NOMO-1 treated with DMSO at 0.1 percent for 48 hours (cell line): ENCODE measurements around the gene UBE2QL1.

Experiments
- DNase-seq: peaks from one replicate; lab custom pipeline; 2025; ENCODE audit not compliant: unreplicated experiment; lab: John Stamatoyannopoulos, UW

Gene UBE2QL1

DNA sequence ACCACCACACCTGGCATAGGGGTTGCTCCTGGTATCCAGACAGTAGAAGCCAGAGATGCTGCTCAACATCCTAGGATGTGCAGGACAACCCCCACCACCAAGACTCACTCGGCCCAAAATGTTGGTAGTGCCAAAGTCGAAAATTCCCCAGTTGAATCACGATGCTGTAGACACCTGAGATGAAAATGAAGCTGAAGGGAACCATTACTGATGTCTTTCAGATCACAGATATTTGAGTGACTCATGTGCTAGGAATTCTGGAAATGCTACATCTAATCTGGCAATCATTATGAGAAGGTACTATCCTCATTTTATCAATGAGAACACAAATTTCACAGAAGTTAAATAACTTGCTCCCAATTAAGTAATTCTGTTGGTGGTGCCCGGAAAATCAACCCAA is 21.0 kb upstream of the UBE2QL1 start:
- no peak for DNase-seq

DNA sequence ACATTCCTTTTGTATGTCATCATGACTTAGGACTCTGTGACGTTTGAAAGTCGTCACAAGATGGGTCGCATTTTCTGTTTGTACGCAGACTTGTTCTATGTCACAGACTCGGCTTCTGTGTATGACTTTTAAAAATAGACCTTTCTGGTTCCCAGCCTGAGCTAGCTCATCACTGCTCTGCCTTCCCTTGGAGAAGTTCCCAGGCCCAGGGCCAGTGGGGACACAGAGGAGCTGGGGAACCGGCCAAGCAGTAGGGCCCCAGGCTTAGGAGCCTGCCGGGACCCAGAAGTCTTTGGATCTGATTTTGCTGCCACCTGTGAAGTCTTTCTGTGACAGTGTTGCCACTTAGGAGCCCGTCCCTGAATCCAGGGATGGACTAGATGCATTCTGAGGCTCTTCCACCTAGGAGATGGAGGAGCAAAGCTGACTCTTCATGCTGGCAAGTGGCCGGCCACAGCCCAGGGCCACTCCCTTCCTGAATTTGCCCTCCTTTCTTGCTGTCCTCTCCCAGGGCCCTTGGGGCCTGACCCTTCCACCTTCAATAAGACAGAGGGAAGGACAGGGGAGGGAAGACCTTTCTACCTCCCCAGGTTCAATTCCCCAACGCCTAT is 18.1 kb upstream of the UBE2QL1 start:
- DNase-seq, result no peak

DNA sequence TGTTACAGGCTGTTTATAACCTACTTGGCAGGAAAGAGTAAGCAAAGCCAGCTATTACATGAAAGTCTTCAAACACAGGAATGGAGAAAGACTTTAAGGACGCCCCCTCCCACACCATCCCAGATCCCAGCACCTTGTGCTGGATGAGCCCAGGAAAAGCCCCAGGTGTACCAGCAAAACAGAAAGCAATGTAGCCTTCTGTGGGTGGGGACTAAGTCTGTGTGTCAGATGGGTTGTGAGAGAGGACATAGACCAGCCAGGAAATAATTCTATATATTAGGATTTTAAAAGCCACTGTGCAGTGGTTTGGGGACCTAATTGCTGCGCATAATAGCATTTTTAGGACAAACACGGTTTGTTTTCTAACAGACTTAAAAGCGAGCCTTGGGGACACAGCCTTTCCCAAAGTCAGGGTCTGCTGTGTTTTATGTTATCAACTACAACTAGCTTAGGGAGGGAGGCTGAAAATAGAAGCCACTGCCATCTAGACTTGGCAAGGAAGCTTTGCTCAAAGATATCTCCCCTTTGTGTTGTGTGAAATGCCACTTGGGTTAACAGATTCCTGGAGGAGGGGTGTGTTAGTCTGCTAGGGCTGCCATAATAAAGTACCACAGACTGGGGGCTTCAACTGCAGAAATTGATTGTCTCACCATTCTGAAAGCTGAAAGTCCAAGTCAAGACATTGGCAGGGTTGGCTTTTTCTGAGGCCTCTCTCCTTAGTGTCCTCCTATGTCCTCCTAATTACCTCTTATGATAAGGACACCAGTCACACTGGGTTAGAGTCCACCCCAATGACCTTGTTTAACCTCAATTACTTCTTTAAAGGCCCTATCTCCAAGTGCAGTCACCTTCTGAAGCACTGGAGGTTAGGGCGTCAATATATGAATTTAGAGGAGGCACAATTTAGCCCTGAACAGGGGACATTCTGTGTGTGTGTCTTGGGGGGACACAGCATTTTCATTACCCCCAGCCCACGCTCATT is 17.2 kb upstream of the UBE2QL1 start:
- no peak for DNase-seq

DNA sequence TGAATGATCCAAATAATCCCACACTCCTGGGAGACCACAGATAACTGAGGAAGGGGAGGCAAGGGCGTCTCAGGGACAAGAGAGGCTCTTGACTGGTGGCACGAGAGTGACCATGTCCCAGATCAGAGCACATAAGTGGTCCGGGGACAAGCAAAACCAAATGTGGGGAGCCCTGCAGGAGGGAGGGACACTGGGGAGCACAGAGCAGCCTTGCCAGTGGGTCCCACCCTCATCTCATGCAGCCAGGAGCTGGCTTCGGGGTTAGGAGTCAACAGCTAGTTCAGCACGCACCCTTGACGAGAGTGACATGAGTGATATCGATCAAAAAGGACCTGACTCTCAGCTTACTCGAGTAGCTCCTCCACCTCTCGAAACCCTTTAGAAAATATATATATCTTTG is 16.5 kb upstream of the UBE2QL1 start:
- DNase-seq, result no peak

DNA sequence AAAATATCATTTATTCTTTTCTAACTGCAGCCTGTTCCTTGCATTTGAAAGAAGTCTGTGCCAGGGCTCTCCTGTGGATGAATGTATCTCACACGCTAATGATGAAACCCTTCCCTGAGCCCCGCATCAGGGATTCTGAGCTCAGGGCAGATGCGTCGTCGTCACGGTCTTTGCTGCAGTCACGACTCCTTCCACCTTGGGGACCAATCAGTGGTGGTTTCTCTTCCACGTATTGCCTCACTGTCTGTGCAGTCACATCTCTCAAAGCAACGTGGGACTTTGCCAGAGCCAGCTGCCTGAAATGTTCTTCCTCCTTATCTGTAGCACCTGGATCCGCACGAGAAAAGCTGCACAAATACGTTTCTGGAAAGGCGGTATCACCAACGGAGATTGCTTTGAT is 13.9 kb upstream of the UBE2QL1 start:
- DNase-seq, result no peak

DNA sequence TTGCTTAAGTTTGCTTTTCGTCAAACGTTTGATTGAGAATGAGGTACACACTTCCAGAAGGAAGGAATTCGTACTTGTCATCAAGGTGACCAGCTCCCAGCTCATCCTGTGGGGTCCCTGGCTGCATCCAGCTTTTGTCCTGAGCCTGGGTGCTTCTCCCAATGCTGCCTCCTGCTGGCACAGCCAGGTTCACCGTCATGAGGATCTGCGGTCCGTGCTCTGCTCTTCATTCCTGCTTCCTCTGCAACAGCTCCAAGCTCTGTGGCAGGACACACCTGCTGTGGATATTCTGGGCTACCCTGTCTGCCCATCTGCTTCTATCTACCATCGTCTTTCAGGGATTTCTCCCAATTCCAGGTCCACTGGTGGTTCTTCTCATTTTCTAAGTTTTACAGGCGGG is 13.3 kb upstream of the UBE2QL1 start:
- DNase-seq, result no peak

DNA sequence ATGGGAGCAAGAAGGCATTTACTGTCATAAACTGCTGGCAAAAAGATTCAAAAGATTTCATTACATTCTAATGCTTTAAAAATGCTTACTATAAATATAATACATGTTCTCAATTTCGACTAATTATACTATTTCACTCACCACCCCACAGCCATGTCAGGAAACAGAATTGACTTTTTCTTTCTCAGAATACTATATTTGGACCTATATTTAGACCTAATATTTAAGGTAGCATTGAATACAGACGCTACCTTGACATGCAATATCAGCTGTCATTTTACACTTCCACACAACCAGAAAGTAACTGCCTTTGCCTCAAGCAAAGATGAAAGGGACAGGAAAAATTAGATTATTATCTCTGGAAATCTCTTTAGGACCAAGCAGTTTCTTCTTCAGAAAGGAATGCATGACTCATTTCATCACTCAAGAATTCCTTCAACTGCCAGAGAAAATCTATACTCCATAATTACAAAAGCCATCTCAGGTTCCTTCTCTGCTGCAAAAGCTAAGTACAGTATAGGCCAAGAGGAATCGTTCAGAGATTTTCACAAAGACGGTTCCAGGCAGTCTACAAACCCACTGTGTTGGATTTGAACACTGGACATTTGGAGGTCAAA is 11.8 kb upstream of the UBE2QL1 start:
- no peak for DNase-seq

DNA sequence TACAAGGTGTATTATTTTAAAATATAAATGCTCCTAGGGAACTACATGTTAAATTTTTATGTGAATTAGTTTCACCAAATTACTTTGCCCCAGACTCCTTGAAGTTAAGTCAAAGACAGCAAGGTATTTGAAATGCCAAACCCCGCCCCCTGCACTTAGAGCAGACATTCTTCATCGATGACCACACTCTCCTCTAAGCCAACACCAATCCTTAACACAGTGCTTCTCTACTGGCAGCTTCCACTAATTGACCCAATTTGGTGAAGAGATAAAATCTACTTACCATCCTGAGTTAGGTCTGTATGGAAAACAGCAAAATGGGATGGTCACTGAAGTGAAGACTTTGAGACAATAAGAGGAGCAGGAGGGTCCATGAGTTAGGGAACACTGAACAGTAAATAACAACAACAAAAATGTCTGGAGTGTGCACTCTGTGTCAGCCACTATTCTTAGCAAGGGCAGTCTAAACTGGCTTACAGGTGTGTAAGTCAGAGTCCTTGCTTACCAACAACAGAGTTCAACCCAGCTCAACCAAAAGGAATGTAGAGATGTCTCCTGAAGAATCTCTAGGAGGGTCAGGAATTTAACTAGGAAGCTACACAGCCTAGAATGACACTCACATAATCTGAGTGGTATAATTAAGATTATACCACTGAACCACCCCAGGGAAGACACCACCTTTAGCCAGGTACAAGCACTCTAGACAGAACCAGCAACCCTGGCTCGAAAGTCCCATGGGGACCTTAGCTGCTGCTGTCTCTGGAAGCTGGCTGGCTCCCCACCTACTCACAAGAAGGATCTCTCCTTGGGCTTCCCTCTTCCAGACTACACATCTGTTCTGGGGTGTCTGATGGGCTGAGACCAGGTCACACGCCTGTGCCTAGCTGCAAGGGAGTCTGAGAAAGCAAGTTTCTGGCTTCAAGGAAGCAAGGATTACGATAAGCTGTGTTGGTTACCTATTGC is 8.8 kb upstream of the UBE2QL1 start:
- DNase-seq, result no peak

DNA sequence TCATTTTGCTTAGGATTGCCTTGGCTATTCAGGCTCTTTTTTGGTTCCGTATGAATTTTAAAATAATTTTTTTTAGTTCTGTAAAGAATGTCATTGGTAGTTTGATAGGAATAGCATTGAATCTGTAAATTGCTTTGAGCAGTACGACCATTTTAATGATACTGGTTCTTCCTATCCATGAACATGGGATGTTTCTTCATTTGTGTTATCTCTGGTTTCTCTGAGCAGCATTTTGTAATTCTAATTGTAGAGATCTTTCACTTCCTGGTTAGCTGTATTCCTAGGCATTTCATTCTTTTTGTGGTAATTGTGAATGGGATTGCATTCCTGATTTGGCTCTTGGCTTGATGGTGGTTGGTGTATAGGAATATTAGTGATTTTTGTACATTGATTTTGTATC is 6.3 kb upstream of the UBE2QL1 start:
- DNase-seq, result no peak

DNA sequence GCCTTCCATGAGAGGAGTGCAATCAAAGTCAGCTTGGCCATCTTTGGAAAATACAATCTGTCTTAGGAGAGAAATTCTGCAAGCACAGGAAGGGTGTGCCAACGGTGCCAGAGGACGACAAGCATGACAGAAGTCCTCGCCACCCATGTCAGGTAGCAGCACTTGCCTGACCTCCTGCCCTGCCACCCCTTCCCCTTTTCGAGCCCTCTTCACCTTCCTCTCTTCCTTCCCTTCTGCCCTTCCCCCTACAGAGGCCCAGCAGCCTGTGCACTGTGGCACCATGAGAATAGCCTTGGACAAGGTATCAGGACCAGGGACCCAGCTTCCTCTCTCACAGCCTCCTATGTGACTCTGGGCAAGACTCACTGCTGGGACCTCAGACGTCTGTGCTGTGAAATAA is 5.3 kb upstream of the UBE2QL1 start:
- no peak for DNase-seq

DNA sequence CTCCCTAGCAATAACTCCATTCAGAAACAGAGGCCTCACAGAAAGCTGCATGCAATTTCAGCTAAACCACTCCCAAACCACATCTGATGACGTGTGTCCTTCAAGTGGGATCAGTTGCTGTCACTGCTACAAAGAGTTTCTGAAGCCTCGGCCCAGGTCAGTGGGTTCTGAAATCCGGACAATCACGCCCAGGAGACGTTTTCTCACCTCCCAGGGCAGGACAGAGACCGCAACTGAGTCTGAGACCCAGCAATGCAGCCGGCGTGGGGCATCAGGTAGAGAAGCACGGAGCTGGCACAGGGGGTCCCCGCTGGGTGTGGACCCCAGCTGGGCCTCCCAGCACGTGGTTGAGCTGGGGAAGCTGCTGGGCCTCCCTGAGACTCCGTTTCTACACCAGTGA is 2.6 kb upstream of the UBE2QL1 start:
- no peak for DNase-seq

DNA sequence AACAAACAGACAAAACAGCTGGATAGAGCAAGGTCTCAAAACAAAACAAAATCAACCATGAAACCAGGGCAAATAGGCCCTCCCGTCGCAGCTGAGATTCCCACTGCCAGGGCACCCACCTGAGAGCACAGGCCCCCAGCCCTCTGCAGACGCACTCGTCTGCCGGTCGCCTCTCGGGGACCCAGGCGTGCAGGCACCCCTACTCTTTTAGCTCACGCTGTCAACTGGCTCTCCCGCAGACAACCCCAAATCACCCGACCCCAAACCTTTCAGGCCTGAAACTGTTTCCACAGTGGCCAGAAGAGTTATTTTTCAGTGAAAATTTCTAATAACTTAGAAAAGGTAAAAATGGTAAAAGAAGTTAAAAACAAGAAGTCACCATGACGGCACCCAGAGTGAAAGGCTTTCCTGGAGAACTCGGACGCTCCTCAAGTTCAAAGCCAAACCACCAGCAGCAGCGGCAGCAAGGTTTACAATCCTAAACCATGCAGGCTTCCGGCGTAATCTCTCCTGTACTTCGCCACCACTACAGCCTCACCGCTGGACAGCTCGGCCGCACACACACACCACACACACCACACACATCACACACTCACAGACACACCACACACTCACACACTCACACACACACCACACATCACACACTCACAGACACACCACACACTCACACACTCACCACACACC is 1.9 kb upstream of the UBE2QL1 start:
- DNase-seq, result no peak

DNA sequence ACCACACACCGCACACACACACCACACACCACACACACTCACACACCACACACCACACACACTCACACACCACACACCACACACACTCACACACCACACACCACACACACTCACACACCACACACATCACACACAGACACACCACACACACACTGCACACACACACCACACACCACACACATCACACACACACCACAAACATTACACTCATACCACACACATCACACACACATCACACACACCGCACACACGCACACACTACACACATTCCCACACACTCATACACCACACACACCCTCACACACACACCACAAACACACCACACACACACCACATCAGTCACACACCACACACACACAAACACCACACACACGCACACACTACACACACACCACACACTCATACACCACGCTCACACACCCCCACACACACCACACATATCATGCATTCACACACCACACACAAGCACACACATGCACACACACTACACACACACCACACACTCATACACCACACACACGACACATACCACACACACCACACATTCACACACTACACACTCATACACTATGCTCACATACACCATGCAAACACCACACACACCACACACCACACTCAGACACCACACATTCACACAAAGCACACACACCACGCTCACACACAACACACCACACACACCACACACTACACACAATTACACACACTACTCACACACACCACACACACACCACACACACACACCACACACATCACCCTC is 1.1 kb upstream of the UBE2QL1 start:
- DNase-seq, result no peak

DNA sequence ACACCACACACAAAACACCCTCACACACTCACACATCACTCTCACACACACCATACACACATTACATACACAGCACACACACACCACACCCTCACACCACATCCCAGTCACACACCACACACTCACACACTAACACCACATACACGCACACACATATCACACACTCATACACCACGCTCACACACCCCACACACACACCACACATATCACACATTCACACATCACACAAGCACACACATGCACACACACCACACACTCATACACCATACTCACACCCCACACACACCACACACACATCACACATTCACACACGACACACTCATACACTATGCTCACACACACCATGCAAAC is 543 bp upstream of the UBE2QL1 start:
- DNase-seq, result no peak

DNA sequence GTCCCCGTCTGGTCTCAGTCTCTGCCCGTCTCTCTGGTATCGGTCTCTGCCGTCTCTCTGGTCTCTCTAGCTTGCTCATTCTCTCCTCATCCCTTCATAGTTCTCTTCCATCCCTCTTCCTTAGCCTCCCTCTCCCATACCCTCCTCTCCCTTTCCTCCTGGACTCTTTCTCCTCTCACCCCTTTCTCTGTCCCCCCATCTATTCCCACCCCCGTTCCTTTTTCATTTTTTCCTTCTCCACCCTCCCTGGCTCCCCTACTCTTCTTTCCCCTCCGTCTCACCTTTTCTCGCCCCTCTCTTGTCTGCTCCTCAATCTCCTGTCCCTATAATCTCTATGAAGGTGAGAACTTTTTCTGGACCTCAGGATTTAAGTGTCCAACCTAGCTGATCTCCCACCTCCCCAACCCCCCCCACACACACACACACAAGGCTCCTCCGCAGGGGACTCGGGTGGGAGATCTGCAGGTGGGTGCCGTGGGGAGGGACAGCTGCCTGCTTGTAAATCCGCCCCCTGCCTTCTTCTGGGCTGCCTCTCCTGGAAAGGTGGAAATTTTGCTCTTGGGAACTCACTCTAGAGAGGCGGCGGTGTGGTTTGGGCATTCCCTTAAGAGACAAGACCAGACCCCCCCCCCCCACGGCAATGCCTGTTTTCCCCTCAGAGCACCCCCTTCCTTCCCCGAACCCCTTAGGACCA is 953 bp downstream of the UBE2QL1 start:
- no peak for DNase-seq

DNA sequence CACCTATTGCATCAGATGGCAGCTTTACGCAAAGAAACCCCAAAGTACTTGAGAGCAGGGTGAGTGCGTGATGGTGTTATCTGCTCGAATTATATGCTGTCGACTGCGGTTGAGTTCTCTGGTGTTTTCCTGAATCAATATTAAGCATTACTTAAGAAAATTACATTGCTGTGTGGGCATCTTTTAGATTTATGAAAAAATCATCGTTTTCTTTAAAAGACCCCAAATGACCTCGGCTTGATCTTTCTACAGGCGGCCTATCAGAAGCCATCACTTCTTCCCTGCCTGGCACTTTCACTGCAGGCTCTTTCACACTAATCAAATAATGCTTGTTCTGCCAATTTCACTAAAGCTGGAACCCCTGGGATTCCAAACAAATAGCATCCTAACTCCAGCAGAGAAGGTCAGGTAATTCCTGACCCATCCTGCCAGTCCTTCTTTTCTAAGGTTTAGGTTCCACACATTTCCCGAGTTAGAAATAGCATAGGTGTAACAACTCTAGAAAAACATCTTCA is 1.7 kb downstream of the UBE2QL1 start:
- no peak for DNase-seq

DNA sequence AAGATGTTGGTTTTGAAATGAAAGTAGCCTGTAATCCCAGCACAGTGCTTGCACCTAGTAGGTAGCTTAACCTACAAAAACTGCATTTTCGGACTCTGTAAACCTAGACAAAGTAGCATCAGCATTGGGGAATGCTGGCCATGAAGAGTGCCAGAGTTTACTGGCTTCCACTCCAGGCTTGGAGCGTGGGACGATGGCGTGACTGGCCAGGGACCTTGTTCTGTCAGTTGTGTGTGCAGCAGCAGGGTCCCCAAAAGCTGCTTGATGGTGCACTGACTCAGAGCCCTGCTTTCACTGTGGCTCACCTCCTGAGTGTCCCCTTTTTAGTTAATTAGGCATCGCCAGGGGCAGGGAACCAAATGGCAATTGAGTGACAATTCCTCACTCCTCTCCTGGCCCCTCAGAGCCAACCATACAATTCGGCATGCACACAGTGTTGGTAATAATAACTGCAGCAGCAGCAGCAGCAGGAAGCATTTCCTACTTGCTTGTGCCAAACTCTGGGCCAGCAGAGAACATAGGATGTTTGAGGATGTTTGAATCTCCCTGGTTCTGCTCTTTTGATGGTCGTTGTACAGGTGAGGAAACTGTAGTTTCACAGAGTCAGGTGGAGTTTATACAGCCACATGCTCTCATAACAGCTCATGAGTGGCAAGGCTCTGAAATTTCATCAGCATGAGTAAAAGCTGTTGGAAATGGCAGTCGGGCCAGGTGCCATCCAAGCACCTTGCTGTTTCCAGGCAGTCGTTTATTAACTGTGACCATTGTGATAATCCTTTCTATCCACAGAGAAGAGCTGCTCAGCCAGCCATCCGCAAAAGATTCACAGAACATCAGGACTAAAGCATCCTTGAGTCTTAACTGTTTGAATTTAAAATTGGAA is 4.2 kb downstream of the UBE2QL1 start:
- DNase-seq, result no peak

DNA sequence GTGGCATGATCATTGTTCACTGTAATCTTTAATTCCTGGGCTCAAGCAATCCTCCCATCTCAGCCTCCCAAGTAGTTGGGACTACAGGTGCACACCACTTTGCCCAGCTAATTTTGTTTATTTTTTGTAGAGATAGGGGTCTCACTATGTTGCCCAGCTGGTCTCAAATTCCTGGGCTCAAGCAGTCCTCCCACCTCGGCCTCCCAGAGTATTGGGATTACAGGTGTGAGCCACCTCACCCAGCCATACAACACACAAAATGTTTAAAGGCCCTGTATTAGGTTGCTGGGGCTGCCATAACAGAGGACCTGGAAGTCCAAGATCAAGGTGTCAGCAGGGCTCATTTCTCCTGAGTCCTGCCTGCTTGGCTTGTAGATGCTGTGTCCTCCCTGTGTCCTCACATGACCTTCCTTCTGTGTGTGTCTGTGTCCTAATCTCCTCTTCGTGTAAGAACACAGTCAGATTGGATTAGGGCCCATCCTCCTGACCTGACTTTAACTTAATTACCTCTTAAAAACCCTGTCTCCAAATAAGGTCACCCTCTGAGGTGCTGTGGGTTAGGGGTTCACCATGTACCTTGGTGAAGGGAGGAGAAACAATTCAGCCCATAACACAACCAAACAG is 5.4 kb downstream of the UBE2QL1 start:
- no peak for DNase-seq
